HL-60/S4 treated with retinoic acid at 250 ng/mL for 4 days and 3 days (cell line): ENCODE measurements around the gene PLPP3.

ENCODE experiments used
- in situ Hi-C: fragments of 300-500 bp; cut with MboI; formaldehyde crosslinking; loops from 2 replicates; pipeline ENCODE4 v1.7.0; 2022; ENCODE audit warnings: low sequenced_read_pairs

Gene PLPP3

DNA sequence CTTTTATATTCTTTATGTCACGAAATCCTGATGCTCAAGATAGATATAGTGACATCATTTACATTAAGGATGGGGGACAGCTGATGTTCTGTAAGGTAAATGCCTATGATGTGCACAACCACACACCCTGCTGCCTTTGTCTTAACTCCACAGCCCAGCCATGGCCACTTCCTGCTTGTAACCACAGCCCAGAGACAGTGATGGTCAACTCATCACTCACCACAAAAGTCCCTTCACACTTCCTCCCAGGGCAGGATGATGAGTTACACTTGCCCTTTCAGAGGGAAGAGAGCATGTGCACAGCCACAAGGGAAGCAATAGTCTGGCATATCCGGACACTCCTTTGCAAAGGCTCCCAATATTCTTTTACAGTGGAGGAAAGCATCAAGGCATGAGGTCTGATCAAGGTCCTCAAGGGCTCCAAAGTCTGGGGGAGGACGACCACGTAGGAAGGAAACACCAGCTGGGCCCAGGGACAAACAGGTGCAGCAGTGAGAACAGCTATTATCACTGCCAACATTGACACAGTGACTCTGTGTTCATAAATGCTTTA is 53.8 kb downstream of the PLPP3 start:
- in situ Hi-C loops: no loop called here

DNA sequence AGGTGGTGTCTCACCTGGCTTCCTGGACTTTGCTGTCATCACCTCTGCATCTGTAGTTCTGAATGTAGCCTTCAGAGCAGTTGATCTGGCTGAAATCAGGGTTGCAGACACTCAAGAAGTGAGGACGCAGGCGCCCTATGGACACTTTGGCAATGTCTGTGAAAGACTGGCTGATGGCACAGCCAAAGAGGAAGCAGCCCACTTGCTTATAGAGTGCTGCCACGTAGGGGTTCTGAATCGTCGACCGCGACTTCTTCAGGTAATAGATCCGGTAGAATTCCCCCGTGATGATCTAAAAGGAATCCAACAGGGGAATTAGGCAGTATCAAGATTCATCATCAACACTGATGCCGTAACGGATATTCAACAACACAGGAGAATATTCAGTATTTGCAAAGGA is 55.1 kb downstream of the PLPP3 start:
- in situ Hi-C loops: no loop called here

DNA sequence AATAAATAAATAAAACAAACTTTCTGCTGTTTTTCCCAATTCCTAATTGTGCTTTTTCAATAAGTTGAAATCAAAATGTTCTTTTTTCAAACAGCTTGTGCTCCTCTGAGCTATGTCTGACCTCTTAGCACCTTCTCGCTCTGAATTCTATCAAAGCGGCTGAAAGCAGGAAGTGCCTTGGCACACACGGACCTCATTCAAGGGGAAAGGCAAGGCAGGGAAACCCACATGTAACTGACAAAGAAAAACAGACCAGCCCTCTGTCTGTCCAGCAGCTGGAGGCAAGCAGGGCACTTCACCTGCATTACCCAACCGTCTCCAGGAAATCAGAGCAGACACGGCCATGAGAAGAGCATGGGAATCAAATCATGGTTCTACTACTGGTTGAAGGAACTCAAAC is 56.7 kb downstream of the PLPP3 start:
- in situ Hi-C loops: no loop called here

DNA sequence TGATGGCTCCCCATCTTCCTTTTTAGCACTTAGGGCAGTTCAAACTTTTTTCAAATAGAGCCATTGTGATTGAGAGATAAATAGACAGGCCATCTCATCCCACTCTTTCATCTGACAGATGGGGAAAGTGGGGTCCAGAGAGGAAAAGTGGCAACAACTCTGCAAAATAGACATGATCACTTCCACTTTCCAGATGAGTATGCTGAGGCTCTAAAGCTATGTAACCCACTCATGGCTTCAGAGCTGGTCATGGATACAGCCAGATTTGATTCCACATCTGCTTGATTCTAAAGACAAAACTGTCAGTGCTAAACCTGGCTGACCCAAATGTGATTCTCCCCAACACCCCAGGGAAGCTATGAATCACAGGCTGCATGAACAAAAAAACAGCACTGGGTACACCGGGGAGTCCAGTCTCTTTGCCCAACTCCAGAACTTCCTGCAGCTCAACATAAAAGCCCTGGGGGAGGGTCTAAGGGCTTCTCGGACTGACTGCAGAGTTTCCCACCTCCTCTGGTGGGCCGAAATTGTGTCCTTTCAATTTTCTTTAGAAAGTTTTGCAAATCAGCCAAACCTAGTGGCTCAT is 59.3 kb downstream of the PLPP3 start:
- in situ Hi-C loops: no loop called here

DNA sequence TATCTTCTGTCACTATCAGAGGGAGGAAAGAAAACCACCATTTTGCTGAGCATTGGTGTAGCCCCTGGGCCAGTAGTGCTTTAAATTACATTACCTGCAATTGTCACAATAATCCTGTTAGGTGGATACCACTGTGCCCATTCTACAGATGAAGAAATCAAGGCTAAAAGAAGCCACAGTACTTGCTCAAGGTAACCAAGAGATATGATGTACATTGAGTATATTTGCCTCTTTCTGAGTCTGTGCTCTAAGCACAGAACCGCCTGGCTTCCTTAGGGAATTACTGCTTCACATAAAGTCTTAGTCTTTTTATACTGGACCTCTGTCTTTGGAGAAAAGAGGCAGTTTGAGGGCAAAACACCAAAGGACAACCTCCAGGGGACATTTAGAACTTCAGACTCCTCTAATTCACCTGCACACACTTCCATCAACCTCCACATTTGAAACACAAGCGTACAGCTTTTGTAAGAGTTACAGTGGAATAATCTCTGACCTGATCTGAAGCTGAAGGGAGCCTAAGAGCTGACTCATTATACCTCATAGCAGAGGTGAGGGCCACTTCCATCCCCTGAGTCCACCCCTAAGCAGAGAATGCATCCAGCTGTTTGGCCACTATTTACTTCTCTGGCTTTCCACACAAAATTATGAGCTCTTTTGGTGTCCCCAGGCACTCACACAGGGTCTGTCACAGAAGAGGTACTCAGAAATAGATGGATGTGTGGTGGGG is 61.8 kb downstream of the PLPP3 start:
- in situ Hi-C loops: no loop called here

DNA sequence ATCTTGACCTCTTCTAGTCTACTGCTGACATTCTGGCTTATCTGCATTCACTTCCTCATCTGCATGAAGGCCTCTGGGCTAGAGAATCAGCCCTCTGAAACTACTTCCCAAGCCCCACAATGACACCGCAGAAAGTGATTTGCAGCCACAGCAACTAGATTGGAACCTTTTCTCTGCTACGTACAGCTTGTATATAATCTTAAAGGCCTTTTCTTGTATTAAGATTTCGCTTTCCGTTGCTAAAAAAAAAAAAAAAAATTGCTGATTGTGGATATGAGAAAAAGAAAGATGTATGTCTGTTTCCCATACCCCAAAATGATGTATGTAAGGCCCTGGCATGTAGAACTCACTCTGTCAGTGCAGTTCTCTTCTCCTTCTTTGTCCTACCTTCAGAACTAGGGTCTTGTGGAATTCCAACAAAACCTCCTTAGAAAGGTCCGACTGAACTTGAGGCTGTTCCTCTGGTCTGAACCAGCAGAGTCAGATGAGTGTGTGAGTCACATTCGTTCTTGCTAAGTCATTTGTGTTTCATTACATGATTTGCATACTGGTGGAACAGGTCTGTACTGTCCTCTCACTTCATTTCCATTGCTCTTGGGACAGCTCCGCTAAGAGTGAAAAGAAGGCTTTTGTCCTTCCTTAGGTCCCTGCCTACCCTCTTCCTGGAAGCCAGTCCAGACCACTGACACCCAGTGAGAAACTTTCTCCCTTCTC is 62.7 kb downstream of the PLPP3 start:
- in situ Hi-C loops: no loop called here

DNA sequence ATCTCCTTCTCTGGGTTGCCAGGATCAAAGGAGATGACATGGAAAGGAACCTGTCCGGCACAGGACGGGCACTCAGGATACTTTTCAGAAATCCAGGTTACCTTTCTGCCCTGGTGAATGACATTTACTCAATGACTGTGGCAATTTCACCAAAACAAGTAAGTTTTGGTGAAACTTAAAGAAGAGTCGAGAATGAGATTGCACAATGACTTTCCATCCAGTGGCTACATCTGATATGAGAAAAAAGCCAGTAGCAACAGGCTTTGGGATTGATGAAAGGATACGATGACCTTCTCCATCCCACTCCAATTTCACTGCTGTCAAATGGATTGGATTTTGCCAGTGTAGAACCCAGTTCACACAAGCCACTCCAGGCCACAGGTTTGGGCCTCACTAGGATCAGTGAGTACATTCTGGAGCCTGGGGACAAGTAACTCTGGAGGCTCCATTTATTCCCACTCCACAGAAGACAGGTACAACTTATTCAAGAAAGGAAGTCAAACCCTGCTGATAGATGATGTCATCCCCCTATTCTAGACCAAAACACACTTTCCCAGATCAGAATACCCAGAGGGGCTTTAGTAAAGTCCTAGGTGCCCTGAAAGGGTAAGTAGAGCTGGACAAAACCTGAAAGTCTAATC is 63.3 kb downstream of the PLPP3 start:
- in situ Hi-C loops: no loop called here

DNA sequence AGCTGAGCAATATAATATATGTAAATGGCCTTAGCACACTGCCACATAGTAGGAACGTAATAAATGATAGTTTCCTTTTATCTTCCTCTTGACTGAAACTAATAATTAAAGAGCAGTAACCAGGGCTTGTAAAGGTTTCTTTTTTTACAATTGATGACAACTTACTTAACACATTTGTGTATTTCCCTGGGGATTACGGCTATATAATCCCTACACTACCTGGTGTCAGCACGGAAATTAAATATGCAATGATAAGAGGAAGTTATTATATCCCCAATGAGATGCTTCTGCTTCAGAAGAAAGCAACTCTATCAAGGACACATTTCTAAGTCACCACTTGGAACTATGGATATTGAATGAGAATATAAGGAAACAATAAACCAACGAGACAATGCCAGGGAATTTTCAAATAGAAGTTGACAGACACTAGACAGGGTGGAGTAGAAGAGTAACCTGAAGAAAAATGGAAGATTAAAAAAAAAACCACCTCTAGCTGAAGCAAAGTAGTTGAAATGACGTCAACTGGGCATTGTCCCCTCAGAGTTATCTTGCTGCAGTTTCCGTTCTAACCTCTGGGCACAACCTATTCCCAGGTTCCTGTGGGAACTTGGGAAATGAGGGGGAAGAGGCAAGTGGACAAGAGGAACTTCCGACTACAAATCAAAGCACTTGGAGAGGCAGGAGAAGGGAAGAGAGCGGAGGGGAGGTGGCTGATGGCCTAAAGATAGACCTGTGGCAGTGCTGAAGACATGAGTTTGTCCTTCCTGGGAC is 66.5 kb downstream of the PLPP3 start:
- in situ Hi-C loops: no loop called here

DNA sequence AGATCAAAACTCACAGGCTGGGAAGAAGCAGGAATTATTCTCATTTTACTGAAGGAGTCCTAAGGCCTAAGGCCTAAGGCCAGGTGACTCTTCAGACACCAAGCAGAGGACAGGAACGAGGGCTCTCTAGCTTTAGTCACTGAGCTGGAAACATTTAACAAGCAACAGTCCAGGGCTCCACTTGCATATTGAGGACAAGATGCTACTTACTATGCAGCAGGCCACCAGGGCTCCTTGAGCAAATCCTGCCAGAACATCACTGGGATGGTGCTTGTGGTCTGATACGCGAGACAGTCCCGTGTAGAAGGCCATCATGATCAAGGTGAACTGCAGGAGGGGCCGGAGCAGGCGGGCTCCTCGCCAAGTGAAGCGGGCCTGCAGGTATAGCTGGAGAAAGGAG is 67.6 kb downstream of the PLPP3 start:
- in situ Hi-C loops: no loop called here

DNA sequence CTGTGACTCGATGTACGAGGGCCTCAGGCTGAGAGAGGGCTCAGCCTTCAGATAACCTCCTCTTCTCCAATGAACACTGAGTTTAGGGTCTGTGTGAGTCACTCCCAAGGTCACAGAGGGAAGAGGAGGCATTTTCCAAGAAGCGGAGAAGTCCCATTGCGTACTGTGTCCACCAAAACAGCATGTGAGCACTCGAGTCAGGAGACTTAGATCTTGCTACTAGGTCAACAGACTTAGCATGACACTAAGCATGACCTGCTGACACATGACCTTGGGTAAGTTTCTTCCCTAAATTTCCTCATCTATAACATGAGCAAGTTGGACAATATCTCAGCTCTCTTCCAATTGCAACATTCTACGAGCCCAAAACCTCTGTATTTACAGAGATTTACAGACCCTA is 68.0 kb downstream of the PLPP3 start:
- in situ Hi-C loops: no loop called here

DNA sequence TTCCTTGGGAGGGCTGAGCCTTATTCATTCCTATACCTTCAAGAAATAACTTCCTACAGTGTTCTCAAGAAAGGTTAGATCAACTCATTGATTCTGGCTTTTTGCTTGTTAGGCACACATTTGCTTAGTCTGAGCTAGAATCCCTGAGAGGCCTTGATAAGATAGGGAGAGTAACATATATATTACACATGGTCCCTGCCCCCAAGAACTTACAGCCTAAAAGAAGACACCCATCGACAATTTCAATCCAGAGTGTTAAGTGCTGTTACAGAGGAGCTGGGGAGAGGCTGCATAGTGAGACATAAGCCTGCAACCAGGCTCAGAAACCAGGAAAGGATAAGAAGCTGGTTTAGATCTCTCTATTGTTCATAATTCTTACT is 68.7 kb downstream of the PLPP3 start:
- in situ Hi-C loops: no loop called here

DNA sequence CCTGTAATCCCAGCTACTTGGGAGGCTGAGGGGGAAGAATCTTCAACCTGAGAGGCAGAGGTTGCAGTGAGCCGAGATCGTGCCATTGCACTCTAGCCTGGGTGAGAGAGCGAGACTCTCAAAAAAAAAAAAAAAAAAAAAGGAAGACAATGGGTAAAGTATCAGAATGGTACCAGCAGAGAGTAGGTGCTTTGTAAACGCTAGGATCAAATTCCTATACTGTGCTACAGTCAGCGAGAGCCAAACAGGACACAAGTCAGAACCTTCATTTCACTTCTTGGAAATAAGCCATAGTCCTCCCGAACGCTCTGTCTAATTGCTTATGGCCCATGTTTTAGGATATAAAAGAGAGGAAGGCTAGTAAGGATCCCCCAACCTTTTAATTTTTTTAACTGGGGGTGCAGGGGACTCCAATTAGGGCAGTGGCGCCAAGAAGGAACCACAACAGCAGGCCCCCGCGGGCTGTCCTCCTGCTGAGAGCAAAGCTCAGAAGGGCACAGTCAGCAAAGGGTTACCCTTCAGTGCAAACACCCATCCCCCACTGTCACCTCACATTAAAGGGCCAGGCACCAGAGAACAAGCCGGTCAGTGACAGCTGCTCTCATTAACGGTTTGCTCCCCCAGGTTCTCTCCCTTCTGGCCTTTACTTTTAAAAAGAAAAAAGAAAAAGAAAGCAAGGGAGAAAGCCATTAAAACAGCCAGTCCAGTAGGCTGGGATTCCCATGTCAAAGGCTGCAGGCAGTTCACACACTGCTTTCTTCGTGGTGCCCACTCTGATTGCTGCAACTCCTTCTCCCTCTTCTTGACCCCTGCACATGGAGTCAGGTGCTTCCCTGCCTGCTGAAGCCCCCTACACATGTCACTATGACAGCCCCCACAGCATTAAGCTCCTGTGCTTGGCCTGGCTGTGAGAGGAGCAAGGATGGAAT is 69.4 kb downstream of the PLPP3 start:
- in situ Hi-C loops: no loop called here

DNA sequence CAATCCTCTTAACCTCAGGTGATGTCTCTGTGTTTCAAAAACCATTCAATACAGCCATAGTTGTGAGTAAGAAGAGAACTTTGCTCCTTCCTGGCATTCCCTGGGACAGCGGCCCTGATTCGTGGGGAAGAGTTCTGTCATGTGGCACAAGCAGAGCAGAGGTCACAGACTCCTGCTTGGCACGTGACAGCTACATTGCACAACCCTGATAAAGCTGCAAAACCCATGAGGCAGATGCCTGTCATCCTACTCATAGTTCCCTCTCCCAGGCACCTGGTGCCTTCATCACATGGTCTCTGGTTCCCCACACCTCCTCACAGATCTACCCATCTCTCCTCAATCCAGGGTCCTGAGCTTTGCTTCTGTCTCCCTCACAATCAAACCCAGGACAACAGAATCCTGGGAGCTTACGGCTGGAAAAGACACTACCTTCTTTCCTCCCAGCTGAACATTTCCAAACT is 70.8 kb downstream of the PLPP3 start:
- in situ Hi-C loops: no loop called here

DNA sequence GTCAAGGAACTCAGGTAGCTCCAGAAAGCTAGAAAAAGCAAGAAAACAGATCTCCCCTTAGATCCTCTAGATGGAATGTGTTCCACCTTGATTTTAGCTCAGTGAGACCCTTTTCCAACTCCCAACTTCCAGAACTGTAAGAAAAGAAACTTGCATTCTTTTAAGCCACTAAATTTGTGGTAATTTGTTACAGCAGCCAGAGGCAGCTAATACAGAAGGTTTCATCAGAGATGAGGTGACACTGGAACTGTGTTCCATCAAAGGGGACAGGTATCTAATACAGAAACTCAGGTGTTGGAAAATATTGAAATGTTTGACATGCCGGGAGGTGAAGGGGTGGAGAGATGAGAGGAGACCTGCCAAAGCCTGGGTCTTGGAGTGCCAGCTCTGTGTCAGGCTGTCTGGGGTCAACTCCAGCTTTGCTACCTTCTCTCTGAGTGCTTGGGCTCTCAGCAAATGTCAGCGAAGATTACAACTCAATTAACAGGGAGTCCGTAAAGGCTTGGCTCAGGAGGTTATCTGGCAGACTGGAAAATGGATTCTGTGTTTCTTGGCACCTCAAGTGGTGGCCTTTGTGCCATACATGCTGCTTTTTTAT is 71.3 kb downstream of the PLPP3 start:
- in situ Hi-C loops: no loop called here

DNA sequence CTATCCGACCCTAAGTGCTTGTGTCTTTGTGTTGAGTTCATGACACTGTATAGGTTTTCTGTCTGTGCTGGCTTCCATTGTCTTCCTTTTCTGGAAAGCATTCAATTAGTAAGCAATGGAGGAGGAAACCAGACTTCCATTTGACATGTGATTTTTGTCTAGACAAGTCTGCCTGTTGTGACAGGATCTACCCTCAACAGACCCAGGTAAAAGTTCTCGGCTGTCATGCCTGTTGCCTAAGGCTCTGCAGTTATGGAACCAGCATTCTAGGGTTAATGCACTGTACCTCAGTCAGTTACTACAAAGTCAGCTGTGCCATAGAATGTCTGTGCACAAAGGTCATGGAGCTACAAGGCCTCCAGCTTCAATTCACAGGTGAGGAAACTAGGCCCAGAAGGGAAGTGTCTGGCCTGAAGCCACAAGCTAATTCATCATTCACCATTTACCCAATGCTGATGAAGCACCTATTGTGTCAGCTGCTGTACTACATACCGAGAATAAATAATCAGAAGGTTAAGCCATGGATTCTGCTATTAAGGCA is 72.3 kb downstream of the PLPP3 start:
- in situ Hi-C loops: no loop called here

DNA sequence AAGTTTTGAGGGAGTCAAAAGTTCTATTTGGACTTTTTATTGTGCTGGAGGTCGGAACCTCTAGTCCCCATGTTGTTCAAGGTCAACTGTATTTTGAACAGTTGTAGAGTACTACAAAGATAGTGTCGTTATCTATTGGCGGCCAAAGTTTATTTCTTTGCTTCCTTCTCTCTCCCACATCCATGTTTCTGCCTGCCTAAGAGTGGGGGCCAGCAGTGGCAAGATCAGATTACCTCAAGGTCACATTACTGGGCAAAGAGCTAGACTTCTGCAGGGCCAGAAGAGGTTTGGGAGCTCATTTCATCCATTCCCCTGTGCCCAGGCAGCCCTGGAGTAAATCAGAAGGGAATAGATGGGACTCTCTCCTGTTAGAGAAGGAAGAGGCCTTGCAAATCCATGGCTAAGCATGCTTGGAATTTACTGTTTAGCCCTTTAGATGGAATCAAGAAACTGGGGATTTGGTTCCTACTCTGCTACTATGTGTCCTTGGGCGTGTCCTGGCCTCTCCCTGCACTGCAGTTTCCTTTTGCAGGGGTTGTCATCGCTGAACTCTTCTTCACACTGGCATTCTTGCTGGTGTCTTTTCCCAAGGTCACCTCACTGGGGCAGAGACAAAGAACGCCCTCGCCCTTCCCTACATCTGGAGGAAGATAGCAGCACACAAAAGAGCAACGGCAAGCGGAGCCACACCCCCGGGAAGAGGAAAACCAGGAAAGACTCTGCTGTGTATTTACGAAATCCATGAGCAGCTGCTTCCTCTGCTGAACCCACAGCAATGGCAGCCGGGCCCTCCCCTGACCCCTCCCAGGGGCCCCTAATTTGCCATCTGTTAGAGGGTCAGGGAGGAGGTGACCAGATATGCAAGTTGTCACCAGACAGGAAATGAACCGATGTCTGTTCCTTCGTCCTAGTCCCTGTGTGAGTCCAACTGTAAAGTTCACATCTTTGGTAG is 73.3 kb downstream of the PLPP3 start:
- in situ Hi-C loops: no loop called here

DNA sequence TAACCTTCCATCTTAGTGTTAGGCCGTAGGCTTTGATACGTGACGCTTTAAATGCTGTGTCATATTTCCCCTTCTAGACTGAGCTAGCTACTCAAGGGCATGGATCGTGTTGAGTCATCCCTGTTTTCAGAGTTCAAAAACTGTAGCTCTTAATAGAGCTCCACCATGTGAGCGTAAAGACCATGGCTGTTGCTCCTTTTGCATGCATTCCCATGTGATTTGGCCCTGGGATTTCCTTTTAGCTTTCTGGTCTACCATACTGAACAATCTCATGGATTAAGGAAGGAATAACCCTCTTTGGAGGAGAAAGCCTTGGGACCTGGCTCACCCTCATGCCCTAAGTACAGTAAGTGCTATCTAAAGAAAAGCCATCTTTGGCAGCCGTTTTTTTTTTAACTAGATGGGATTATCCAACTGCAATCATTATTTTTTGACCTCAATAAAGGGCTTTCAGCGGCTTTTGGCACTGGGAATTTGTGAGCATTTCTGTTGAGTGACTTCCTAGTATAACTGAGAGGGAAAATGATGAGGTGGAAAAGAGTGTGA is 76.6 kb downstream of the PLPP3 start:
- in situ Hi-C loops: no loop called here

DNA sequence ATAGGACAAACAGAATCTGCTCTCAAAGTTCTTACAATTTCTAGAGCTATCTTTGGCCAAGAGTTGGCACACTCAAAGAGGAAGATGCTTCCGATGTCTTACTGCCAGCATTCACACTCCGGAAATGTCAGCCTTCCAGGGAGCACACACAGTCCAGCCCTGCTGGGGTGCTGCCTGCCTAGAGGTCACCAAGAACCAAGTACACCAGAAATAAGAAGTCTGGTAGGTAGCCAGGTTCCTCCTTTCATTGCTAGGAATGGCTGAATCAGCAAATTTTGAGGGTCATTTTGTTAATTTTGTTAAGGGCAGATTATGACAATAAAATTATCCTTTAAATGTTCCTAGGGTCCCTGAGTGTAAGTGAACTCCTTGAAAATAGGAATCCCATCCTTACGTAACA is 77.5 kb downstream of the PLPP3 start:
- in situ Hi-C loops: no loop called here
